ENCODE results near the gene IFRD2.
"Not testable (repeated sequence)": the region's sequence is repeated elsewhere in the genome, so short reads cannot be mapped to it uniquely, and the experiment has no call there.

Gene IFRD2

DNA sequence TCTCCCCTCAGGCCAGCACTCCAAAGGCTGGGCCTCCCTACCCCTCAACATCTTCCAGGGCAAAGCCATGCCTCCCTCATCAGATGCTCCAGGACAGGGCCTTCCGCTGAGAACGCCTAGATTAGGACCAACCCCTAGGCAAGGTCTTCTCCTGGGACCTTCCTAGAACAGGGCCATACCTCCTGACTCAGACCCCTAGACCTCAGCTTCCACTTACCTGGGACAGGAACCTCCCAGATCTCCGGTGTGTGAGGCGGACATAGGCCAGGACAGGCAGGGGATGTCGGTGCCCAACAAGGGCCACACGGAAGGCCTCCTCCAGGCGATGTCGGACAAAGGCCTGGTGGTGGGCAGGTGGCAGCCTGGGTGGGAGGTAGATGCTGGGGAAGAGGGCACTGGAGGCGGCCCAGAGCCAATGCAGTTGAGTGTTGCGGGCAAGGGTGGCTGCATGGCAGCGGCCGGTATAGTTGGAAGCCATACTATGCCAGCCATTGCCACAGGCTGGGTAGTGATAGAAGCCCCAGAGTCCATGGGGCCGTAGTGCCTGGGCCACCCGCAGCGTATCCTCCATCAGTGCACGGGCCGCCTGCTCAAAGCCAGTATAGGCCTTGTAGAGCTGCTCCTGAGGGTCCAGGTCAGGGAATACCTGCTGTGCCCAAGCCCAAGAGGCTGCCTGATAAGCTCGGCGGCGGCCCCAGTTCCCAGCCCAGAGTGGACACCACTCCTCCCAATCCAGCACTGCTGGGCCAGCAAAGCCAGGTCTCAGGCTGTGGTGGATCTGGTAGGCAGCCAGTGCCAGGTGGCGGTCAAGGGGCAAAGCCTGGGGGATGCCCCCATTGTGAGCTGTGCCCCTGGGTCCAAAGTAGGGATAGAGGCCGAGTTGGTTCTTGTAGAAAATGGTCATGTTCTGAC, 2.5 kb upstream of the IFRD2 start:
- Histone ChIP-seq H3K27me3 (ENCODE audit: control insufficient read depth, insufficient read depth, low read length) (no peaks in the 10 kb centered on the region), H3K36me3 (ENCODE audit: control insufficient read depth, insufficient read depth, low read length) (peaks cover 10% of the 10 kb centered on the region), H3K27ac (ENCODE audit: low read length) (no peak overlapping the region), H3K4me3 (ENCODE audit: low read length) (no peak overlapping the region), H3K4me1 (ENCODE audit: control insufficient read depth, insufficient read depth, low read length) (peaks cover 1% of the 10 kb centered on the region; the same call in 1 of the 2 replicates), H3K9me3 (ENCODE audit: control insufficient read depth, insufficient read depth, low read length) (no peaks in the 10 kb centered on the region)
- no CpG with 5 or more reads among the region's 22 CpGs for WGBS (ENCODE audit: insufficient coverage, insufficient read length)
- DNase-seq (ENCODE audit: low read depth, low spot score), result no peak

GRCh38 chr3:50294089-50294488, 1.9 kb upstream of the IFRD2 start:
- Histone ChIP-seq H3K27ac (ENCODE audit: low read length) (no peak overlapping the region), H3K36me3 (ENCODE audit: control insufficient read depth, insufficient read depth, low read length) (peaks cover 16% of the 10 kb centered on the region), H3K9me3 (ENCODE audit: control insufficient read depth, insufficient read depth, low read length) (no peaks in the 10 kb centered on the region), H3K4me1 (ENCODE audit: control insufficient read depth, insufficient read depth, low read length) (peaks cover 1% of the 10 kb centered on the region; the same call in 1 of the 2 replicates), H3K27me3 (ENCODE audit: control insufficient read depth, insufficient read depth, low read length) (no peaks in the 10 kb centered on the region), H3K4me3 (ENCODE audit: low read length) (no peak overlapping the region)
- DNase-seq (ENCODE audit: low read depth, low spot score), result no peak
- WGBS (ENCODE audit: insufficient coverage, insufficient read length), result no CpG with 5 or more reads among the region's 4 CpGs

DNA sequence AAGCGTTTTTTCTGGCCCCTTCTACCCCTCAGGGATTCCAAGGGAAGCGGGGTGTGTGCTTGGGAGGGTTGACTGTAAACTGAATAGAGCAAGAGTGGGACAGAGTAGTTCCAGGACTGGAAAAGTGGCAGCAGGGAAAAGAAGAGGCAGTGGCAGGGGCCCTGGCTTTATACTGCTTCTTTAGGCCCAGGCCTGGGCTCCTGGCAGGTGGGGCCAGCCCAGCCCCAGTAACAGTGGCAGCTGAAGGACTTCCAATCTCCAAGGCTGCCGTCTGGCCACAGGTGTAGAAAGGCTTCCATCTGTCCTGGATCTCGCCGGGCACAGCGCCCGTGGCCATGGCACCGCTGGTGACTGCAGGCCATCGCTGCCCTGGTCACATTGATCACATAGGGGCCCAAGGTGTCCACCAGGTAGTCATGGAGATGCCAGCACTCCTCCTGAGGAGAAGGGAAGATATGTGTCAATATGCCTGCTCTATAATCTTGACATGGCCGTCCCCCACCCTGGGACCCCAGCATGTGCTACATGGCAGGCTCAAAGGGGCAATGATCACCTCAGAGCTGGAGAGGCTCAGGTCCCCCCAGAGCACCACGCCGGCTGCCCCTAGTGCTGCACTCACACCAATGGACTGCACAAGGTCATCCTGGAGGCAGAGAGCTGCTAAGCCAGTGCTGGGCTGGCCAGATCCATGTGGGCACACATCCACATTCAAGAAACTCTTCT, 1.0 kb upstream of the IFRD2 start:
- no peaks in the 10 kb centered on the region for H3K27me3 ChIP-seq (ENCODE audit: control insufficient read depth, insufficient read depth, low read length)
- peaks cover 24% of the 10 kb centered on the region for H3K36me3 ChIP-seq (ENCODE audit: control insufficient read depth, insufficient read depth, low read length)
- no peak overlapping the region for H3K27ac ChIP-seq (ENCODE audit: low read length)
- peaks cover 1% of the 10 kb centered on the region; the same call in 1 of the 2 replicates for H3K4me1 ChIP-seq (ENCODE audit: control insufficient read depth, insufficient read depth, low read length)
- H3K9me3 ChIP-seq (ENCODE audit: control insufficient read depth, insufficient read depth, low read length), result no peaks in the 10 kb centered on the region
- WGBS (ENCODE audit: insufficient coverage, insufficient read length), result no CpG with 5 or more reads among the region's 12 CpGs
- H3K4me3 ChIP-seq (ENCODE audit: low read length), result no peak overlapping the region
- no peak for DNase-seq (ENCODE audit: low read depth, low spot score)

GRCh38 chr3:50290161-50290641, 2.0 kb downstream of the IFRD2 start:
- peaks cover 35% of the 10 kb centered on the region for H3K36me3 ChIP-seq (ENCODE audit: control insufficient read depth, insufficient read depth, low read length)
- H3K27ac ChIP-seq (ENCODE audit: low read length), result no peak overlapping the region
- peaks cover 1% of the 10 kb centered on the region; the same call in 1 of the 2 replicates for H3K4me1 ChIP-seq (ENCODE audit: control insufficient read depth, insufficient read depth, low read length)
- no peak overlapping the region for H3K4me3 ChIP-seq (ENCODE audit: low read length)
- no CpG with 5 or more reads among the region's 16 CpGs for WGBS (ENCODE audit: insufficient coverage, insufficient read length)
- no peak for DNase-seq (ENCODE audit: low read depth, low spot score)
- no peaks in the 10 kb centered on the region for H3K9me3 ChIP-seq (ENCODE audit: control insufficient read depth, insufficient read depth, low read length)
- H3K27me3 ChIP-seq (ENCODE audit: control insufficient read depth, insufficient read depth, low read length), result no peaks in the 10 kb centered on the region

DNA sequence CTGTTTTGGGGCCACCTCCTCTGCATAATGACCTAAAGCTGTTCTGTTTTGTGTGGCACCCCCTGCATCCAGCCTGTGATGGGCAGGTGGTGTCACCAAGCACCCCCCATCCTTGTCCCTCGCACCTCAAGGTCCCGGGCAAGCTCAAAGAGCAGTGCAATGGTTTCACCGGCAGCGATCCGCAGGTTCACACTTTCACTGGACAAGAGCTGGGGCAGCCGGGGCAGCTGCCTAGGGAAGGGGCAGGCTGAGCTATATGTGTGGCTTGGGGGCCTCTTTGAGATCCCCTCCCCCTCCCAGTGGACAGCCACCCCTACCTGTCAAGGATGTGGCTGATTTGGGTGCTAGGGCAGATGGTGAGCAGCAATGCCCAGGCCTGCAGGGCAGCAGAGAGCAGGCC, 3.1 kb downstream of the IFRD2 start:
- no peak overlapping the region for H3K4me3 ChIP-seq (ENCODE audit: low read length)
- DNase-seq (ENCODE audit: low read depth, low spot score), result no peak
- WGBS (ENCODE audit: insufficient coverage, insufficient read length), result no CpG with 5 or more reads among the region's 6 CpGs
- H3K9me3 ChIP-seq (ENCODE audit: control insufficient read depth, insufficient read depth, low read length), result no peaks in the 10 kb centered on the region
- H3K36me3 ChIP-seq (ENCODE audit: control insufficient read depth, insufficient read depth, low read length), result peaks cover 35% of the 10 kb centered on the region
- H3K27ac ChIP-seq (ENCODE audit: low read length), result no peak overlapping the region
- H3K27me3 ChIP-seq (ENCODE audit: control insufficient read depth, insufficient read depth, low read length), result no peaks in the 10 kb centered on the region
- H3K4me1 ChIP-seq (ENCODE audit: control insufficient read depth, insufficient read depth, low read length), result peaks cover 1% of the 10 kb centered on the region; the same call in 1 of the 2 replicates

GRCh38 chr3:50288387-50289007, 3.7 kb downstream of the IFRD2 start:
- H3K4me3 ChIP-seq (ENCODE audit: low read length), result no peak overlapping the region
- no peaks in the 10 kb centered on the region for H3K27me3 ChIP-seq (ENCODE audit: control insufficient read depth, insufficient read depth, low read length)
- no CpG with 5 or more reads among the region's 23 CpGs for WGBS (ENCODE audit: insufficient coverage, insufficient read length)
- H3K36me3 ChIP-seq (ENCODE audit: control insufficient read depth, insufficient read depth, low read length), result peaks cover 35% of the 10 kb centered on the region
- no peaks in the 10 kb centered on the region for H3K9me3 ChIP-seq (ENCODE audit: control insufficient read depth, insufficient read depth, low read length)
- H3K27ac ChIP-seq (ENCODE audit: low read length), result no peak overlapping the region
- peaks cover 1% of the 10 kb centered on the region; the same call in 1 of the 2 replicates for H3K4me1 ChIP-seq (ENCODE audit: control insufficient read depth, insufficient read depth, low read length)
- DNase-seq (ENCODE audit: low read depth, low spot score), result no peak

DNA sequence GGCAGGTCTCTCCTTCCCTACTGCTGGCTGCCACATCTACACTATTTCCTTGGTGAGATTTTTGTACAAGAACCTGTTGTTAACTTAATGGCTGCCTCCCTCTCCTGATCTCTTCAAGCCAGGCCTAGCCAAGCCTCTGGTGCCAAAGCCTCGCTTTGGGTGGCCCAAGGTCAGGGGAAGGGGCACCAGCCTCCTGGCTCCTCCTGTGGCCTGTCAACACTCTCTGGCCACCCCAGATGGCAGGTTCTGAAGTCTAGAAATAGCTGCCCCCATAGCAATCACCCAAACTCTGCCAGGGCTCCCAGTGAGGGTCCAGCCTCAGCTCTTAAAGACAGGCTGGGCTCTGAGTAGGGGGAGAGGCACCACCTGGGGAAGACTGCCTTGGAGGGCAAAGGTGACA, 5.0 kb downstream of the IFRD2 start:
- Histone ChIP-seq H3K4me1 (ENCODE audit: control insufficient read depth, insufficient read depth, low read length) (no peaks in the 10 kb centered on the region), H3K9me3 (ENCODE audit: control insufficient read depth, insufficient read depth, low read length) (no peaks in the 10 kb centered on the region), H3K27ac (ENCODE audit: low read length) (no peak overlapping the region), H3K27me3 (ENCODE audit: control insufficient read depth, insufficient read depth, low read length) (no peaks in the 10 kb centered on the region), H3K4me3 (ENCODE audit: low read length) (no peak overlapping the region), H3K36me3 (ENCODE audit: control insufficient read depth, insufficient read depth, low read length) (peaks cover 35% of the 10 kb centered on the region)
- no peak for DNase-seq (ENCODE audit: low read depth, low spot score)
- WGBS (ENCODE audit: insufficient coverage, insufficient read length), result no CpG with 5 or more reads among the region's 1 CpG

DNA sequence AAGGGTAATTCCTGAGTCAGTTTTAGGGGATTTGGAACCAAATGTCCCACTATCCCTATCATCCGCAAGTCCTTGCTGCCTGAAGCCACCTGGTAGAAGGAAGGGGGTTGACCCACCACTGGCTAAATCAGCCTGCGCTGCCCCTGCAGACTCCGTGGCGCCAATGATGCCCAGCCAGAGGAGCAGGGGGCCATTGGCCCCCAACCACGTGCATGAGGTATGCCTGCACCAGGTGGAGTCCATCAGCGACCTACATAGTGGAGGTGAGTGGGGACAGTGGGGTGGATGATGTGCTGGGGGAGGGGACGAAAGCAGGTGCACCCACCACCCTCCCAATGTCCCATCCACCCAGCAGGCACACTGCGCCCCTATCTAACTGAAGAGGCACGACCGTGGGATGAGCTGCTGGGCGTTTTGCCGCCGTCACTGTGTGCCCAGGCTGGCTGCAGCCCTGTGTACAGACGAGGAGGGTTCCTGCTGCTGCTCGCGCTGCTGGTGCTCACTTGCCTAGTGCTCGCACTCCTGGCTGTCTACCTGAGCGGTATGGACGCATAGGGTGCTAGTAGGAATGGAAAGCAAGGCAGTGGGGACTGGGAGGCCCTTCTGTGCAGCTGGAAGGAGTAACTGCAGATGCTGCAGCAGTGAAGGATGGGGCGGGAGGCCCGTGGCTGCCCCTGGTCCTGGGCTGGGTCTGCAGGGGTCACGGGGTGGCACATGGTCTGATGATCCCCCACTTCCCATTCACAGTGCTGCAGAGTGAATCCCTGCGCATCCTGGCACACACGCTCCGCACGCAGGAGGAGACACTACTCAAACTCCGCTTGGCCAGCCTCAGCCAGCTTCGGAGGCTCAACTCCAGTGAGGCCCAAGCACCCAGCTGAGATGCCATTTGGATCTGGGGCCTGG, 5.7 kb downstream of the IFRD2 start:
- no peak overlapping the region for H3K4me3 ChIP-seq (ENCODE audit: low read length)
- no CpG with 5 or more reads among the region's 28 CpGs for WGBS (ENCODE audit: insufficient coverage, insufficient read length)
- H3K36me3 ChIP-seq (ENCODE audit: control insufficient read depth, insufficient read depth, low read length), result peaks cover 35% of the 10 kb centered on the region
- H3K27me3 ChIP-seq (ENCODE audit: control insufficient read depth, insufficient read depth, low read length), result no peaks in the 10 kb centered on the region
- H3K4me1 ChIP-seq (ENCODE audit: control insufficient read depth, insufficient read depth, low read length), result no peaks in the 10 kb centered on the region
- DNase-seq (ENCODE audit: low read depth, low spot score), result no peak
- H3K9me3 ChIP-seq (ENCODE audit: control insufficient read depth, insufficient read depth, low read length), result no peaks in the 10 kb centered on the region
- no peak overlapping the region for H3K27ac ChIP-seq (ENCODE audit: low read length)

- H3K4me3 ChIP-seq (ENCODE audit: low read length); DNase-seq (ENCODE audit: low read depth, low spot score); H3K27ac ChIP-seq (ENCODE audit: low read length); H3K9me3 ChIP-seq (ENCODE audit: control insufficient read depth, insufficient read depth, low read length); H3K4me1 ChIP-seq (ENCODE audit: control insufficient read depth, insufficient read depth, low read length); H3K27me3 ChIP-seq (ENCODE audit: control insufficient read depth, insufficient read depth, low read length): not testable (repeated sequence)
- WGBS (ENCODE audit: insufficient coverage, insufficient read length), result no CpG with 5 or more reads among the region's 6 CpGs
- H3K36me3 ChIP-seq (ENCODE audit: control insufficient read depth, insufficient read depth, low read length), result peaks cover 19% of the 10 kb centered on the region
Observed at GRCh38 chr3:50284121-50284520, 8.1 kb downstream of the IFRD2 start.
